Measurements from ENCODE around the gene WSB1.

WSB1 gene

DNA sequence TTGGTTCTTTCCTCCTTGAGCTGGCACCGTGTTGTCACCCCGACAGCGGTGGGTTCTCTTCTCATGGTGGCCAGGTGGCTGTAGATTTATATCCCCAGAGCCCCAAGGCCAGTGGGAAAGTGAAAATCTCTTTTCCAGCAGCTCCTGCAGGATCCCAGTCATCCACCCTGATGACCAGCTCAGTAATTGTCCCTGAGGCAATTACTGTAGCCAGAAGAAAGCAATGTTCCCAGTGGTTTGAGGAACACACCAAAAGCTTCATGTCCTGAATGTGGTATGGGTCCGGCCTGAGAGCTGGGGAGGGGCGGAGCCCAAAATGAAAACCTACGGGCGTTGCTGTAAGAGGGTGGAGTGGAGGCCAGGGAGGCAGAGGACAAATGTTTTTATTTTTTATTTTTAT is 69.0 kb downstream of the WSB1 start:
- no peak for DNase-seq

DNA sequence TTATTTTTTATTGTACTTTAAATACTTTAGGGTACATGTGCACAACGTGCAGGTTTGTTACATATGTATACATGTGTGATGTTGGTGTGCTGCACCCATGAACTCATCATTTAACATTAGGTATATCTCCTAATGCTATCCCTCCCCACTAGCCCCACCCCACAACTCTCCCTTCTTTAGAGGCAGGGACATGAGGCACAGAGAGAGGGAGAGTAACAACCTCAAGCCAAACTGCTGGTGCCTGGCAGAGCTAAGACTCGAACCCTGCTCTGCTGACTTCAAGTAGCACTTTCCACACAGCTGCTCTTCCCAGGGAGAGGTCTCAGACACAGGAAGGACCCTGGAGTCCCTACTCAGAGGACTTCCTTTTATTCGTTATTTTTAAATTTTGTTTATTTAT is 69.4 kb downstream of the WSB1 start:
- no peak for DNase-seq

Measured in DMS79 (cell line).